WTC11 (cell line): Measurements from ENCODE around the gene EPHB6. TPM values are rescaled to one million over a fixed set of nuclear protein-coding genes. Genes with fewer than 3 reads are reported as not detected.

Experiments used
- ATAC-seq: fragments of 200-7000 bp; cut with Tn5 transposase; 2 replicates; pipeline ENCODE4 v1.10.0; 2021; ENCODE audit warnings: mild to moderate bottlenecking, moderate library complexity
- CTCF ChIA-PET: fragments of 300-600 bp; sonication (Branson Sonifier 250); formaldehyde crosslinking; loops from one replicate; lab custom pipeline; 2021; ENCODE audit warnings: antibody characterized with exemption; lab: Charles Lee
- POLR2A ChIA-PET: fragments of 350-600 bp; sonication (Branson Sonifier 250); formaldehyde crosslinking; loops from one replicate; lab custom pipeline; 2021; ENCODE audit warnings: antibody characterized with exemption; lab: Charles Lee
- DNase-seq: peaks from one replicate; pipeline ENCODE4 v3.0.0; 2021; ENCODE audit warnings: low spot score
- H3K27ac Mint-ChIP-seq: 2 replicates; pipeline ENCODE4 v1.8.0; 2021; ENCODE audit warnings: mixed read lengths
- H3K27me3 Mint-ChIP-seq: 2 replicates; pipeline ENCODE4 v1.8.0; 2021; ENCODE audit warnings: low read depth, mild to moderate bottlenecking, moderate library complexity, mixed read lengths
- H3K36me3 Mint-ChIP-seq: 2 replicates; pipeline ENCODE4 v1.8.0; 2021; ENCODE audit warnings: mixed read lengths
- H3K4me1 Mint-ChIP-seq: 2 replicates; pipeline ENCODE4 v1.8.0; 2022; ENCODE audit warnings: mixed read lengths
- H3K4me3 Mint-ChIP-seq: 2 replicates; pipeline ENCODE4 v1.8.0; 2021; ENCODE audit warnings: mild to moderate bottlenecking, moderate library complexity, mixed read lengths
- H3K9me3 Mint-ChIP-seq: 2 replicates; pipeline ENCODE4 v1.8.0; 2021; ENCODE audit warnings: mixed read lengths
- ATF1 ChIP-seq: sonication (generic); formaldehyde crosslinking; IDR thresholded peaks from 2 replicates; pipeline ENCODE4 v1.8.1; 2023; ENCODE audit warnings: mild to moderate bottlenecking, moderate library complexity, missing genetic modification reagents
- CBFB ChIP-seq: sonication (generic); formaldehyde crosslinking; IDR thresholded peaks from 2 replicates; pipeline ENCODE4 v1.8.1; 2022; ENCODE audit warnings: mild to moderate bottlenecking, low read depth, missing genetic modification reagents
- FOXP1 ChIP-seq: sonication (generic); formaldehyde crosslinking; IDR thresholded peaks from 2 replicates; pipeline ENCODE4 v1.8.0; 2022; ENCODE audit warnings: missing genetic modification reagents, mild to moderate bottlenecking, moderate library complexity, borderline replicate concordance
- GABPB1 ChIP-seq: sonication (generic); formaldehyde crosslinking; IDR thresholded peaks from 2 replicates; pipeline ENCODE4 v1.8.1; 2023; ENCODE audit warnings: mild to moderate bottlenecking, missing genetic modification reagents
- HMGXB4 ChIP-seq: sonication (generic); formaldehyde crosslinking; IDR thresholded peaks from 2 replicates; pipeline ENCODE4 v1.8.1; 2023; ENCODE audit warnings: mild to moderate bottlenecking, moderate library complexity, missing genetic modification reagents
- MLX ChIP-seq: sonication (generic); formaldehyde crosslinking; IDR thresholded peaks from 2 replicates; pipeline ENCODE4 v1.8.1; 2023; ENCODE audit warnings: mild to moderate bottlenecking, missing genetic modification reagents, moderate library complexity
- MXD4 ChIP-seq: fragments of 250-450 bp; sonication (Bioruptor Pico); IDR thresholded peaks from 2 replicates; pipeline ENCODE4 v1.8.0; 2021; ENCODE audit warnings: mild to moderate bottlenecking, moderate library complexity, borderline replicate concordance
- NFATC4 ChIP-seq: fragments of 250-450 bp; sonication (Bioruptor Pico); IDR thresholded peaks from 2 replicates; pipeline ENCODE4 v1.9.0; 2021; ENCODE audit warnings: mild to moderate bottlenecking
- NFE2L1 ChIP-seq: sonication (generic); formaldehyde crosslinking; IDR thresholded peaks from 2 replicates; pipeline ENCODE4 v1.8.1; 2023; ENCODE audit warnings: missing genetic modification reagents
- NR1H2 ChIP-seq: sonication (generic); formaldehyde crosslinking; IDR thresholded peaks from 2 replicates; pipeline ENCODE4 v1.9.0; 2021; ENCODE audit warnings: mild to moderate bottlenecking, moderate library complexity, missing genetic modification reagents
- NR3C1 ChIP-seq: sonication (generic); formaldehyde crosslinking; conservative IDR thresholded peaks from 2 replicates; pipeline ENCODE4 v1.8.1; 2023; ENCODE audit warnings: low read depth, mild to moderate bottlenecking, missing genetic modification reagents
- SMAD4 ChIP-seq: sonication (generic); formaldehyde crosslinking; IDR thresholded peaks from 2 replicates; pipeline ENCODE4 v1.8.0; 2022; ENCODE audit warnings: mild to moderate bottlenecking, missing genetic modification reagents
- TCF7 ChIP-seq: sonication (generic); formaldehyde crosslinking; IDR thresholded peaks from 2 replicates; pipeline ENCODE4 v1.8.0; 2022; ENCODE audit warnings: mild to moderate bottlenecking, low read depth, missing genetic modification reagents, moderate library complexity
- TEAD4 ChIP-seq: sonication (generic); formaldehyde crosslinking; IDR thresholded peaks from 2 replicates; pipeline ENCODE4 v1.8.0; 2022; ENCODE audit warnings: mild to moderate bottlenecking, missing genetic modification reagents
- ZBTB43 ChIP-seq: sonication (generic); formaldehyde crosslinking; IDR thresholded peaks from 2 replicates; pipeline ENCODE4 v1.8.1; 2023; ENCODE audit warnings: mild to moderate bottlenecking, missing genetic modification reagents
- ZNF121 ChIP-seq: sonication (generic); formaldehyde crosslinking; IDR thresholded peaks from 2 replicates; pipeline ENCODE4 v1.8.0; 2023; ENCODE audit warnings: missing genetic modification reagents
- ZNF281 ChIP-seq: sonication (generic); formaldehyde crosslinking; IDR thresholded peaks from 2 replicates; pipeline ENCODE4 v1.8.0; 2023; ENCODE audit warnings: mild to moderate bottlenecking, missing genetic modification reagents
- ZNF532 ChIP-seq: fragments of 250-450 bp; sonication (Bioruptor Pico); IDR thresholded peaks from 2 replicates; pipeline ENCODE4 v1.9.0; 2021; ENCODE audit warnings: mild to moderate bottlenecking, borderline replicate concordance
- total RNA-seq: library from RNA; stranded (reverse); gene quantifications from 3 replicates; pipeline ENCODE4 v1.2.3, GENCODE V29; 2021

EPHB6 gene
- total RNA-seq, 1 experiment from 2014 or later = 15.1 TPM

GRCh38 chr7:142863891-142864685 lies 9.2 kb downstream of the EPHB6 start:
- H3K36me3 Mint-ChIP-seq = no peaks in the 10 kb centered on the region
- H3K4me3 Mint-ChIP-seq = no peak overlapping the region
- no peak overlapping the region for H3K27ac Mint-ChIP-seq
- H3K9me3 Mint-ChIP-seq = no peaks in the 10 kb centered on the region
- ChIA-PET POLR2A (interaction anchor here (0.6 kb wide), 1 partner anchor 50 kb away, joined by 7 read pairs; no protein-coding TSS in a partner anchor), CTCF (interaction anchor here (0.9 to 2.8 kb wide), 5 partner anchors 9 to 351 kb away, joined by 3 to 14 read pairs (median 5); partner anchors contain the start of gene EPHB6)
- no peaks in the 10 kb centered on the region; the same call in none of the 2 replicates for H3K27me3 Mint-ChIP-seq
- peaks cover 41% of the 10 kb centered on the region for H3K4me1 Mint-ChIP-seq
- DNase-seq (no peak), ATAC-seq (no peak)
- TF ChIP-seq FOXP1 (CRISPR knock-in tag) = no peak
- TF ChIP-seq CBFB (CRISPR knock-in tag) = no peak
- no peak for TF ChIP-seq ZNF121 (CRISPR knock-in tag)
- TF ChIP-seq NFE2L1 (CRISPR knock-in tag) = no peak
- no peak for TF ChIP-seq GABPB1 (CRISPR knock-in tag)
- TF ChIP-seq ZBTB43 (CRISPR knock-in tag) = no peak
- no peak for TF ChIP-seq ATF1
- no peak for TF ChIP-seq SMAD4 (CRISPR knock-in tag)
- no peak for TF ChIP-seq TCF7 (CRISPR knock-in tag)
- no peak for TF ChIP-seq NR3C1
- TF ChIP-seq MXD4 (CRISPR knock-in tag) = no peak
- no peak for TF ChIP-seq HMGXB4 (CRISPR knock-in tag)
- TF ChIP-seq TEAD4 (CRISPR knock-in tag) = no peak
- no peak for TF ChIP-seq NR1H2 (CRISPR knock-in tag)
- TF ChIP-seq ZNF532 (CRISPR knock-in tag) = no peak
- TF ChIP-seq ZNF281 (CRISPR knock-in tag) = no peak
- TF ChIP-seq MLX (CRISPR knock-in tag) = no peak
- TF ChIP-seq NFATC4 (CRISPR knock-in tag) = no peak
